Suprapubic skin (tissue), 4 donors: ENCODE measurements around the gene FAM110A.

Experiments used
- CTCF ChIP-seq, 2 donors: fragments of 200-600 bp in 1 of 2; fragments of 450-650 bp in 1 of 2; sonication (generic) in 1 of 2; IDR thresholded peaks; one replicate each; pipeline ENCODE4 v1.5.1; 2016 to 2019; ENCODE audit warnings: antibody characterized with exemption in 2 of 2, mild to moderate bottlenecking in 1 of 2, moderate library complexity in 1 of 2
- POLR2A ChIP-seq, 2 donors: fragments of 450-650 bp; IDR thresholded peaks; one replicate each; pipeline ENCODE4 v1.6.1; 2017; ENCODE audit warnings: antibody characterized with exemption in 2 of 2, mild to moderate bottlenecking in 2 of 2, moderate library complexity in 2 of 2
- POLR2AphosphoS5 ChIP-seq, 3 donors: sonication (generic); formaldehyde crosslinking; IDR thresholded peaks; one replicate each; pipeline ENCODE4 v1.6.1; 2017; ENCODE audit warnings: antibody characterized with exemption in 3 of 3

GRCh38 chr20:845941-846893 lies 12.7 kb downstream of the FAM110A start:
- TF ChIP-seq CTCF (IDR thresholded peaks at IDR 0.05) (no peak), POLR2AphosphoS5 (IDR thresholded peaks at IDR 0.05) (no peak), POLR2A (IDR thresholded peaks at IDR 0.05) (no peak)
